GM20000 (cell line): ENCODE results near the gene C12orf75.

Experiments
- DNase-seq: peaks from one replicate; pipeline ENCODE4 v3.0.0; 2012; ENCODE audit warnings: low spot score
- CTCF ChIP-seq: IDR thresholded peaks from 2 replicates; pipeline ENCODE4 v1.5.1; 2012; ENCODE audit warnings: mild to moderate bottlenecking, control low read depth; ENCODE audit errors: extremely low read depth, missing control alignments

C12orf75 gene

GRCh38 chr12:105374303-105374702 lies 43.8 kb downstream of the C12orf75 start:
- no peak for DNase-seq
- no peak for TF ChIP-seq CTCF

- no peak for DNase-seq
- TF ChIP-seq CTCF, result no peak
These were observed 46.6 kb downstream of the C12orf75 start for GRCh38 chr12:105377077-105377476.

GRCh38 chr12:105378911-105379310 lies 48.4 kb downstream of the C12orf75 start:
- no peak for DNase-seq
- no peak for TF ChIP-seq CTCF

GRCh38 chr12:105382771-105383622 lies 52.5 kb downstream of the C12orf75 start:
- peak; percentile 45 for TF ChIP-seq CTCF
- peak; percentile 60 for DNase-seq

- no peak for TF ChIP-seq CTCF
- no peak for DNase-seq
These were observed 53.7 kb downstream of the C12orf75 start for GRCh38 chr12:105384220-105384619.

GRCh38 chr12:105384916-105385535 lies 54.5 kb downstream of the C12orf75 start:
- no peak for TF ChIP-seq CTCF
- no peak for DNase-seq

- DNase-seq, result no peak
- no peak for TF ChIP-seq CTCF
These were observed 55.9 kb downstream of the C12orf75 start for GRCh38 chr12:105386431-105386830.
